OCI-LY1 (cell line): ENCODE results near the gene CDH9.
"Not testable (repeated sequence)": the region's sequence is repeated elsewhere in the genome, so short reads cannot be mapped to it uniquely, and the experiment has no call there.

ENCODE experiments used
- H2AFZ ChIP-seq: fragments of 200-600 bp; sonication (generic), shearing (Covaris generic); 2 replicates; pipeline ENCODE4 v1.6.0; 2014; ENCODE audit warnings: antibody characterized with exemption, mild to moderate bottlenecking, low read length
- H3F3A ChIP-seq: fragments of 200-600 bp; sonication (generic), shearing (Covaris generic); 2 replicates; pipeline ENCODE4 v1.6.0; 2014; ENCODE audit warnings: mild to moderate bottlenecking, antibody characterized with exemption, low read length, moderate library complexity; ENCODE audit not compliant: insufficient read depth
- H3K27ac ChIP-seq: fragments of 200-600 bp; sonication (generic); 2 replicates; pipeline ENCODE4 v1.5.1; 2014; ENCODE audit warnings: low read length, mixed run types, mild to moderate bottlenecking, low read depth; ENCODE audit not compliant: poor library complexity, severe bottlenecking
- H3K27me3 ChIP-seq: fragments of 200-600 bp; sonication (generic); 2 replicates; pipeline ENCODE4 v1.6.0; 2014; ENCODE audit warnings: antibody characterized with exemption, mild to moderate bottlenecking, low read length, moderate library complexity; ENCODE audit not compliant: insufficient read depth
- H3K36me3 ChIP-seq: fragments of 200-600 bp; sonication (generic); 2 replicates; pipeline ENCODE4 v1.6.1; 2014; ENCODE audit warnings: mild to moderate bottlenecking, antibody characterized with exemption, low read length, moderate library complexity, mixed read lengths; ENCODE audit not compliant: insufficient read depth
- H3K4me1 ChIP-seq: fragments of 200-600 bp; sonication (generic); 2 replicates; pipeline ENCODE4 v1.5.1; 2014; ENCODE audit warnings: mild to moderate bottlenecking, low read length, moderate library complexity; ENCODE audit not compliant: insufficient read depth, severe bottlenecking
- H3K4me2 ChIP-seq: fragments of 200-600 bp; sonication (generic), shearing (Covaris generic); 2 replicates; pipeline ENCODE4 v1.6.1; 2014; ENCODE audit warnings: low read length
- H3K4me3 ChIP-seq: fragments of 200-600 bp; sonication (generic); 2 replicates; pipeline ENCODE4 v1.5.1; 2014; ENCODE audit warnings: low read length, low read depth, mild to moderate bottlenecking, mixed read lengths; ENCODE audit not compliant: poor library complexity, severe bottlenecking
- H3K79me2 ChIP-seq: fragments of 200-600 bp; shearing (Covaris generic); 2 replicates; pipeline ENCODE4 v1.6.1; 2016; ENCODE audit warnings: mixed run types, low read length, mixed read lengths; ENCODE audit not compliant: insufficient read depth
- H3K9ac ChIP-seq: fragments of 200-600 bp; sonication (generic), shearing (Covaris generic); 2 replicates; pipeline ENCODE4 v1.6.1; 2014; ENCODE audit warnings: mild to moderate bottlenecking, low read length, mixed read lengths
- H3K9me2 ChIP-seq: fragments of 200-600 bp; sonication (generic), shearing (Covaris generic); 2 replicates; pipeline ENCODE4 v1.6.1; 2014; ENCODE audit warnings: low read depth, mild to moderate bottlenecking, low read length, mixed read lengths
- H3K9me3 ChIP-seq: fragments of 200-600 bp; shearing (Covaris generic); 2 replicates; pipeline ENCODE4 v1.6.1; 2014; ENCODE audit warnings: low read length, mixed read lengths
- H4K20me1 ChIP-seq: fragments of 200-600 bp; sonication (generic), shearing (Covaris generic); 2 replicates; pipeline ENCODE4 v1.6.0; 2016; ENCODE audit warnings: mild to moderate bottlenecking, low read length; ENCODE audit not compliant: insufficient read depth
- CTCF ChIP-seq: fragments of 200-600 bp; sonication (generic), shearing (Covaris generic); IDR thresholded peaks from 2 replicates; pipeline ENCODE4 v1.5.1; 2017; ENCODE audit warnings: mild to moderate bottlenecking, antibody characterized with exemption, low read length, moderate library complexity, mixed read lengths
- EZH2 ChIP-seq: fragments of 200-600 bp; sonication (generic), shearing (Covaris generic); IDR thresholded peaks from 2 replicates; pipeline ENCODE4 v1.8.0; 2017; ENCODE audit warnings: borderline replicate concordance, mixed run types, mild to moderate bottlenecking, antibody characterized with exemption, low read length, moderate library complexity, mixed read lengths

CDH9 gene

GRCh38 chr5:26864061-26864460, 174.3 kb downstream of the CDH9 start:
- Histone ChIP-seq H3K9ac (no peak overlapping the region), H3K9me3 (no peaks in the 10 kb centered on the region), H3K36me3 (no peaks in the 10 kb centered on the region), H3K79me2 (no peaks in the 10 kb centered on the region), H3K9me2 (no peaks in the 10 kb centered on the region), H4K20me1 (no peaks in the 10 kb centered on the region), H3K27ac (no peak overlapping the region), H3K4me2 (no peak overlapping the region), H3K4me3 (no peak overlapping the region), H3F3A (no peaks in the 10 kb centered on the region), H3K4me1 (no peaks in the 10 kb centered on the region), H2AFZ (no peak overlapping the region), H3K27me3 (no peaks in the 10 kb centered on the region)
- TF ChIP-seq CTCF (no peak), EZH2 (no peak)

- 0 out of 2 replicates have a peak, but pooled peaks cover 3% of the 10 kb centered on the region for H3K9me3 ChIP-seq
- H3F3A ChIP-seq, result no peaks in the 10 kb centered on the region
- no peak overlapping the region for H3K4me3 ChIP-seq
- no peaks in the 10 kb centered on the region for H3K9me2 ChIP-seq
- TF ChIP-seq CTCF (no peak), EZH2 (no peak)
- no peaks in the 10 kb centered on the region for H4K20me1 ChIP-seq
- no peaks in the 10 kb centered on the region for H3K27me3 ChIP-seq
- no peak overlapping the region for H3K4me2 ChIP-seq
- no peak overlapping the region for H3K27ac ChIP-seq
- no peaks in the 10 kb centered on the region for H3K36me3 ChIP-seq
- no peaks in the 10 kb centered on the region for H3K79me2 ChIP-seq
- no peak overlapping the region for H3K9ac ChIP-seq
- no peaks in the 10 kb centered on the region for H3K4me1 ChIP-seq
- H2AFZ ChIP-seq, result no peak overlapping the region
Measured at GRCh38 chr5:26856238-26856637, 182.1 kb downstream of the CDH9 start.

GRCh38 chr5:26852450-26852849, 185.9 kb downstream of the CDH9 start:
- not testable (repeated sequence) for H3K27ac ChIP-seq, H2AFZ ChIP-seq, H3F3A ChIP-seq, H3K4me2 ChIP-seq, H3K27me3 ChIP-seq, H3K9me2 ChIP-seq, H3K4me1 ChIP-seq, H3K9me3 ChIP-seq, H3K36me3 ChIP-seq, H4K20me1 ChIP-seq, H3K79me2 ChIP-seq, H3K4me3 ChIP-seq, H3K9ac ChIP-seq

GRCh38 chr5:26847041-26847736, 191.2 kb downstream of the CDH9 start:
- no peaks in the 10 kb centered on the region for H4K20me1 ChIP-seq
- no peaks in the 10 kb centered on the region for H3K9me3 ChIP-seq
- H3K79me2 ChIP-seq, result no peaks in the 10 kb centered on the region
- H3K4me3 ChIP-seq, result no peak overlapping the region
- H3F3A ChIP-seq, result no peaks in the 10 kb centered on the region
- H3K4me2 ChIP-seq, result no peak overlapping the region
- H3K36me3 ChIP-seq, result no peaks in the 10 kb centered on the region
- no peaks in the 10 kb centered on the region for H3K27me3 ChIP-seq
- no peak overlapping the region for H3K27ac ChIP-seq
- H2AFZ ChIP-seq, result no peak overlapping the region
- TF ChIP-seq CTCF, result no peak
- no peak for TF ChIP-seq EZH2
- no peaks in the 10 kb centered on the region for H3K9me2 ChIP-seq
- H3K4me1 ChIP-seq, result no peaks in the 10 kb centered on the region
- H3K9ac ChIP-seq, result no peak overlapping the region
